ENCODE measurements around the gene SLC51A. TPM values are rescaled to one million over a fixed set of nuclear protein-coding genes. Genes with fewer than 3 reads are reported as not detected.

The SLC51A gene
- total and polyA plus RNA-seq, 2 of the 8 experiments (the other 6 are each of a cell fraction or from before 2014, with no cell fraction given): 6.3 to 9.8 TPM

- CTCF ChIA-PET (ENCODE audit: partially characterized antibody): no interaction called here
- TF ChIP-seq EZH2 (IDR thresholded peaks at IDR 0.05; ENCODE audit: low read depth, low read length, severe bottlenecking) (no peak), CHD2 (IDR thresholded peaks at IDR 0.05; ENCODE audit: low read length) (no peak), SP2 (IDR thresholded peaks at IDR 0.05; ENCODE audit: low read length) (no peak), PHF8 (conservative IDR thresholded peaks at IDR 0.05; ENCODE audit: low read depth, low read length) (no peak), SAP30 (IDR thresholded peaks at IDR 0.05; ENCODE audit: insufficient read depth, insufficient replicate concordance, low read length) (no peak), CBX8 (IDR thresholded peaks at IDR 0.05; ENCODE audit: borderline replicate concordance, low read depth, low read length) (no peak), RNF2 (IDR thresholded peaks at IDR 0.05; ENCODE audit: borderline replicate concordance, low read depth, low read length, missing control alignments, poor library complexity, severe bottlenecking) (no peak), KDM5A (IDR thresholded peaks at IDR 0.05; ENCODE audit: low read length) (no peak), GTF2F1 (IDR thresholded peaks at IDR 0.05; ENCODE audit: borderline replicate concordance, low read depth, low read length) (no peak)
- TF ChIP-seq, protein P1, sequence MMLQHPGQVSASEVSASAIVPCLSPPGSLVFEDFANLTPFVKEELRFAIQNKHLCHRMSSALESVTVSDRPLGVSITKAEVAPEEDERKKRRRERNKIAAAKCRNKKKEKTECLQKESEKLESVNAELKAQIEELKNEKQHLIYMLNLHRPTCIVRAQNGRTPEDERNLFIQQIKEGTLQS (IDR thresholded peaks at IDR 0.05; ENCODE audit: insufficient read depth, low read depth, low read length): no peak
Observed at GRCh38 chr3:196175722-196176121, 40.6 kb upstream of the SLC51A start.

More at GRCh38 chr3:196175722-196176121, 40.6 kb upstream of the SLC51A start:
- Histone ChIP-seq H3K14ac (ENCODE audit: insufficient read length) (no peak overlapping the region), H3K36me3 (ENCODE audit: control insufficient read depth in 2 of 4, insufficient read depth in 4 of 4, low read length in 3 of 4) (no peaks in the 10 kb centered on the region), H3K4me1 (replicated peaks in 1 of 4; ENCODE audit: control insufficient read depth in 3 of 4, insufficient read depth in 4 of 4, low read length in 3 of 4) (peaks cover 4 to 15% (median 11%) of the 10 kb centered on the region in 4 experiments; a peak in 6 of 7 replicates), H3K9me3 (ENCODE audit: insufficient read depth in 2 of 2, low read depth in 1 of 2, low read length in 1 of 2) (no peaks in the 10 kb centered on the region), H2BK20ac (ENCODE audit: low read length) (no peak overlapping the region), H2BK120ac (replicated peaks; ENCODE audit: low read depth, low read length) (no peak overlapping the region), H3K23me2 (ENCODE audit: low read depth, low read length) (no peaks in the 10 kb centered on the region), H4K5ac (ENCODE audit: insufficient read length, low read depth, low read length) (no peak overlapping the region), H3K79me2 (ENCODE audit: control insufficient read depth in 1 of 2, insufficient read depth in 2 of 2, low read length in 2 of 2) (no peaks in the 10 kb centered on the region), H3K9ac (replicated peaks in 1 of 4; ENCODE audit: extremely low read depth in 1 of 4, low read depth in 3 of 4, low read length in 3 of 4) (no peak overlapping the region), H3K4me3 (ENCODE audit: extremely low read depth in 1 of 4, insufficient read depth in 2 of 4, low read depth in 3 of 4, low read length in 4 of 4) (no peak overlapping the region), H3K4me2 (ENCODE audit: insufficient read depth in 1 of 2, low read depth in 2 of 2, low read length in 2 of 2) (no peak overlapping the region; a peak in 1 of 4 replicates), H2AK5ac (ENCODE audit: low read depth, low read length) (no peak overlapping the region), H2BK15ac (ENCODE audit: low read length) (peak overlapping the region; percentile 18; the same call in 1 of the 2 replicates), H4K20me1 (replicated peaks in 1 of 2; ENCODE audit: control insufficient read depth in 1 of 2, insufficient read depth in 2 of 2, low read length in 2 of 2) (no peaks in the 10 kb centered on the region), H2AFZ (ENCODE audit: low read length) (peak overlapping the region; percentile 67; the same call in 1 of the 2 replicates), H3K27me3 (replicated peaks in 1 of 4; ENCODE audit: control insufficient read depth in 3 of 4, extremely low read depth in 1 of 4, insufficient read depth in 3 of 4, low read length in 3 of 4) (no peaks in the 10 kb centered on the region), H3K79me1 (ENCODE audit: low read depth, low read length) (no peaks in the 10 kb centered on the region), H3K18ac (ENCODE audit: extremely low read depth, low read length) (no peak overlapping the region), H4K91ac (replicated peaks; ENCODE audit: insufficient read length, low read length) (peak overlapping the region; percentile 66), H4K8ac (ENCODE audit: extremely low read depth, insufficient read depth, low read length) (no peak overlapping the region), H2BK5ac (ENCODE audit: low read depth, low read length) (no peak overlapping the region; the same call in 1 of the 2 replicates), H3K4ac (replicated peaks; ENCODE audit: insufficient read length, low read depth, low read length) (no peak overlapping the region), H2BK12ac (ENCODE audit: low read depth, low read length) (no peak overlapping the region), H3K23ac (ENCODE audit: insufficient read length) (no peak overlapping the region), H3K56ac (replicated peaks; ENCODE audit: insufficient read length, low read depth, low read length) (no peak overlapping the region), H3K27ac (ENCODE audit: low read depth, low read length) (no peak overlapping the region)
- no peak for FAIRE-seq
- 85% methylated on average over 9 of the region's 9 CpGs; no CpG with 5 or more reads in 1 of the 2 experiments for WGBS, 2 experiments (ENCODE audit: extremely low coverage in 1 of 2, insufficient coverage in 1 of 2, insufficient read length in 1 of 2, insufficient replicate concordance in 2 of 2, low coverage in 1 of 2, low lambda C conversion rate in 2 of 2, missing lambda C conversion rate in 1 of 2)
- no peak for DNase-seq (ENCODE audit: low read depth in 1 of 2, low spot score in 2 of 2)
- POLR2A ChIA-PET (ENCODE audit: partially characterized antibody): no interaction called here
